HUDEP-2 (cell line): ENCODE results near the gene CACNA2D4.

Experiments used
- DNase-seq, 76 experiments: peaks; one replicate each; lab custom pipeline; 2025; ENCODE audit not compliant: unreplicated experiment in 76 of 76; lab: John Stamatoyannopoulos, UW

The CACNA2D4 gene

GRCh38 chr12:1760566-1761382 is 157.7 kb downstream of the CACNA2D4 start:
- no peak for DNase-seq

- DNase-seq, result no peak
Observed at GRCh38 chr12:1758887-1759286, 159.6 kb downstream of the CACNA2D4 start.

GRCh38 chr12:1758376-1758775 is 160.1 kb downstream of the CACNA2D4 start:
- no peak for DNase-seq

GRCh38 chr12:1750300-1750699 is 168.2 kb downstream of the CACNA2D4 start:
- DNase-seq, result no peak

- no peak for DNase-seq
Observed at GRCh38 chr12:1749019-1749418, 169.4 kb downstream of the CACNA2D4 start.

- DNase-seq, result no peak
Observed at GRCh38 chr12:1747609-1748008, 170.8 kb downstream of the CACNA2D4 start.

- no peak for DNase-seq
Observed at GRCh38 chr12:1744932-1745331, 173.5 kb downstream of the CACNA2D4 start.
